Mesenteric fat pad (tissue), 1 donor: ENCODE measurements around the gene DNPEP. TPM values are rescaled to one million over a fixed set of nuclear protein-coding genes. Genes with fewer than 3 reads are reported as not detected.

Experiments
- DNase-seq: peaks from one replicate; pipeline ENCODE4 v3.0.0-alpha.2; 2020; ENCODE audit warnings: low spot score
- total RNA-seq: library from RNA; stranded (reverse); fragmentation: NEBNext Ultra II Directional; extraction: Animal tissue kit (Norgen Biotek cat#: 25700); gene quantifications from one replicate; pipeline ENCODE4 v1.2.1, GENCODE V29; 2021
- donor health status: DM: yes; HTN: yes; CAD: no.

DNPEP gene
- total RNA-seq, 1 donor from 2014 or later, result 78.6 TPM

GRCh38 chr2:219362524-219363164 is 25.1 kb downstream of the DNPEP start:
- DNase-seq, result peak; percentile 81

GRCh38 chr2:219362072-219362471 is 25.6 kb downstream of the DNPEP start:
- peak; percentile 22 for DNase-seq

- DNase-seq, result peak; percentile 82
Observed at GRCh38 chr2:219358170-219359075, 29.3 kb downstream of the DNPEP start.

GRCh38 chr2:219356834-219357233 is 30.9 kb downstream of the DNPEP start:
- DNase-seq, result no peak

GRCh38 chr2:219354582-219354981 is 33.1 kb downstream of the DNPEP start:
- peak; percentile 67 for DNase-seq

GRCh38 chr2:219353129-219353528 is 34.6 kb downstream of the DNPEP start:
- DNase-seq, result peak; percentile 64

GRCh38 chr2:219352448-219353023 is 35.2 kb downstream of the DNPEP start:
- DNase-seq, result peak; percentile 80

- peak; percentile 47 for DNase-seq
Observed at GRCh38 chr2:219350710-219351221, 36.9 kb downstream of the DNPEP start.

- peak; percentile 37 for DNase-seq
Observed at GRCh38 chr2:219350215-219350614, 37.5 kb downstream of the DNPEP start.

- peak; percentile 43 for DNase-seq
Observed at GRCh38 chr2:219344751-219345430, 42.8 kb downstream of the DNPEP start.

- DNase-seq, result peak; percentile 16
Observed at GRCh38 chr2:219335373-219335786, 52.3 kb downstream of the DNPEP start.

GRCh38 chr2:219334076-219334475 is 53.6 kb downstream of the DNPEP start:
- DNase-seq, result no peak

- DNase-seq, result peak; percentile 87
Observed at GRCh38 chr2:219332542-219332941, 55.2 kb downstream of the DNPEP start, which contains the start of gene RESP18. Gene RESP18, minus strand, starts transcription at chr2:219332744.

- peak; percentile 90 for DNase-seq
Observed at GRCh38 chr2:219331560-219332213, 56.0 kb downstream of the DNPEP start.

GRCh38 chr2:219327719-219328118 is 60.0 kb downstream of the DNPEP start:
- DNase-seq, result peak; percentile 59

GRCh38 chr2:219325657-219326315 is 61.9 kb downstream of the DNPEP start:
- no peak for DNase-seq

- peak; percentile 53 for DNase-seq
Observed at GRCh38 chr2:219325136-219325535, 62.6 kb downstream of the DNPEP start.

- DNase-seq, result no peak
Observed at GRCh38 chr2:219323434-219323833, 64.3 kb downstream of the DNPEP start.
